GM21447 (cell line): ENCODE data around the gene RNF150.

Experiments
- ATAC-seq: cut with Tn5 transposase; IDR thresholded peaks from one replicate; pipeline ENCODE4 v1.9.1; 2021; ENCODE audit not compliant: unreplicated experiment

Gene RNF150

DNA sequence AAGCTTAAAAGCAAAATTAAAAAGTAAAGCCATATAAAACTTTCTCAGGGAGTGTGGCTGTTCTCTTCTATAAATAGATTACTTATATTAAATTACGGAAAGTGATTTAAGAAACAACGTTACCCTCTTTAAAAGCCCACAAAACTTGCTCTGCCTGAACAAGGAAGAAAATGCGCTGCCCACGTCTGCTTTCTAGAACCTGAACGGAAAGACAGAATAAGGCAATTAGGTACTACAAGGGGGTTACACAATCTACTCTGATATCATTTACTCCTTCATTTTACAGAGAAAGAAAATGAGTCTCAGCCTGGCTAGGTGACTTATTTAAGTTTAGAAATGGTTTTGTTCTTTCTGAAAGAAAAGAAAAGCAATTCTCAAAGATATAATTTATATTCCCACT, 147.2 kb downstream of the RNF150 start:
- no peak for ATAC-seq

DNA sequence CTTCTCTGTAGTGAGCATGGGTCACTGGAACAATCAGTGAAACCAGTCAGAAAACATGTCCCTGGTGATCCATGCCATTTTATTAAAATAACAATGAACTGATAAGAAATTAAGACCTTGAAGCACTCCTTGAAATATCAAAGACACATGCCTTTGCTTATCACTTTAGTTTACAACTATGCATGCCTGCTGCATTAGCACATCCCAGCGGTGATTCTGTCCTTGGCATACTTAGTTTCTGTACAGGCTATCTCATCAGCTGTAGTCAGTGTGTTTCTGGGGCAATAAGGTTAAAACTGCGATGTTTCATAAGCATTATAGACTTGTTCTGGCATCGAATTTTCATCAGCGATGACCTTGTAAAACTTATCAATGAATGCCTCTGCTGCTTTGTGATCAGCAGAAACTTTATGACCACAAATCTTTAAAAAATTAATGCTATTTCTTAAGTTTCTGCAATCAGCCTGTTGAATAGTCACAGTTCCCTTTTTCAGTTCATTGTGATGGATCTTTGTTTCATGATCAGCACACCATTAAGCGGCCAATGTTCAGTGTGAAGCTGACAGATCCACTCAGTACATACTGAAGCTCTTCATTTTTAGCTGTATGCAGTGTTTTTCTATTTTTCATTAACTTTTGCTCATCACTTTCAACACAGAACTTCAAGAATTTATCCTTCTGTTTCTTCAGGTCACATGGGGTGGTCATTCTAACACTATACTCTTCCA, 150.5 kb downstream of the RNF150 start:
- no peak for ATAC-seq

DNA sequence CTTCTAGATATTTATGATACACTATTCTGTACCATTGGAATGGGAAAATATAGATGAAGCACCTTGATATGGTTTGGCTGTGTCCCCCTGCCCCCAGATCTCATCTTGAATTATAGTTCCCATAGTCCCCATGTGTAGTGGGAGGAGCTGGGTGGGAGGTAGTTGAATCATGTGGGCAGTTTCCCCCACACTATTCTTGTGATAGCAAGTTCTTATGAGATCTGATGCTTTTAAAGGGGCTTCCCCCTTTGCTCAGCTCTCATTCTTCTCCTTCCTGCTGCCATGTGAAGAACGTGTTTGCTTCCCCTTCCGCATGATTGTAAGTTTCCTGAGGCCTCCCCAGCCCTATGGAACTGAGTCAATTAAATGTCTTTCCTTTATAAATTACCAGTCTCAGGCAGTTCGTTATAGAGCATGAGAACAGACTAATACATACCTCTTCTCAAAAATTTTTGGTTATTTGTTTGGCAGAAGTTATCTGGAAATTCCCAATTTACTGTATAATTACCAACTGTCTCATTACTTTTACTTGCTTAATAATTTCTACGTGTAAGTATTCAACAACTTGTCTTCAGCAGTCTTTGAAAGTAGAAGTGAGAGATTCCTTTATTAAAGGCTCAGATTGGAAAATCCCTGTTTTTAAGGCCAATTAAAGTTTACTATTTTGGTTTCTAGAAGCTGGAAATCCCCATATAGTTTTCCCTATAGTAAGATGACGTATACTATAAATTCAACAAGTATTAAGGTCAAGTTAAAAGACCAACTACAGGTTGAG, 152.7 kb downstream of the RNF150 start:
- no peak for ATAC-seq

DNA sequence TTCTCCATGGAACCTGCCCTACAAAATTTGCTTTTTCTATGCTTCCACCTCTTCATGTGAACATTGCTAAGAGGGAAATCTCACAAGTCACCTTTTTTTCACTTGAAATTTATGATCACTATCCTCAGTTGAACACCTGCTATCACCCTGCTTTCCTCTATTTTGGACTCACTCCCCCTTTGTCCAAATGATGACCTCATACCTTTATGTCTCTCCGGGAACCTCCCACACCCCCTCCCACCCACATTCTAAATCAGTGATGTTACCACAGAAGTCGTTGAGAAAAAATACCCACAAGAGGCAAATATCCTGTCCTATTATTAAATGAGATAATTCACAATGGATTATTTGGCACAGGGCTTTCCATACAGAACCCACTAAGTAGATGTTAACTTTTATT, 156.5 kb downstream of the RNF150 start:
- no peak for ATAC-seq

DNA sequence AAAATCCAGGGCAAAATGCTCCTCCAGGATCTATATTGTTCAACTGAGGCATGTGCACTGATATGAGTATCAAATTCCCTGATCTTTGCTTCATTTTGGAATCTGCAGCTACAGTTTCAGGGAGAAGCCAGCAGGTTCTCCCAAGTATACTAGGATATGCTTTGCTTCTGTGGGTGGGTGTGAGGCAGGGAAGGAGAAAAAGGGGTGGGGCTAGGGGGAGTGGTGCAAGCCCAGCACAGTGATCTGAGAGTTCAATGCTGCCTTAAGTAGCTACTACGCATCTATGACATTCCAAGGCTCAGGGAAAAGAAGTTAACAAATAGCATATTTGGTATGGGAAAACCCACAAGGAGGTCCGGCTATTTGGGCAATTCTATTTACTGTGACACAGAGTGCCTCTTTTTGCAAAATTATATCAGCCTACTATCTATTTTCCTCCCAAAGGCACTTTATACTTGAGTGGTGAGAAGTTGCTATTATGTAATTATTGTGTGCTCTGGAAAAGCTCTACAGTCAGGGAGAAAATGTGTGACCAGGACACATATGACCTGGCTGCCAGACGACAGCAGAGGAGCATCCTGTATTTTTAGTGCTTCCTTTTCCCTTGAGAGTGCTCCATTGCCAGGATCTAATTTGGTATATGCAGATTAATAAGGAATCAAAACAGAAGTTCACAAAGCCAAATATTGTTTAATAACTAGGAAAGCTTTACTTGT, 162.0 kb downstream of the RNF150 start:
- no peak for ATAC-seq

DNA sequence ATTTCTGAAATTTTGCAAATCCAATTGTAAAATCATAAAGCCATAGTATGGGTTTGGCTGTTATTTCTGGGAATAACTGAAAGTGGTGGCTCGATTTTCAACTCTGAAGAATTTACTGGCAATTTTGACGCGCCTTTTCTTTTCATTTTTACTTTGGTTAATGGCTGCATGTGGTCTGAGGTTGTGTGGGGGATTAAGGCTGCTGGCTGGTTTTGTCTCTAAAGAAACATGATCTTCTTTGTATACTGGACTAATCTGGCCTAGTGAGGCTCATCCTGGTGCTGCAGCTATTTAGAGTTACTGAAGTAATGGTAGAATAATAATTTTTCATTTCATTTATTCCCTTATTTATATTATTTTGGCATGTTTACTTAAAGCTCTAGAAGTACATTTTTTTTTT, 164.0 kb downstream of the RNF150 start:
- ATAC-seq = no peak

DNA sequence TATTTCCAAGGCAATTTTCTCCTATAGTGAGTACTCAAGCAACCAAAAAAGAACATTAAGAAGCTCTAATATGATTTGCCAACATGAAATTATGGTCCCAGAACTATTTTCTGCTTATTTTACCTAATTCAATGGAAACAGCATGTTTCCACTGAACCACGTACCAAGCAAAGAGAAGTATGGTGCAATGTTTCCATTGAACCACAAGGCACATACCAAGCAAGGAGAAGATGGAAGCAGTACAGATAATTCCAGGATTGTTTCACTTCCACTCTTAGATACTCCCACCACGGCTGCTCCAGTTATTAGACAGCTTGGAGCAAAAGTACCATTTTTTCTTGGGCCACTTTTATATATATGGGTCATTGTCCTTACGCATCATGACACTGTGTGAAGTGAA, 164.9 kb downstream of the RNF150 start:
- no peak for ATAC-seq

DNA sequence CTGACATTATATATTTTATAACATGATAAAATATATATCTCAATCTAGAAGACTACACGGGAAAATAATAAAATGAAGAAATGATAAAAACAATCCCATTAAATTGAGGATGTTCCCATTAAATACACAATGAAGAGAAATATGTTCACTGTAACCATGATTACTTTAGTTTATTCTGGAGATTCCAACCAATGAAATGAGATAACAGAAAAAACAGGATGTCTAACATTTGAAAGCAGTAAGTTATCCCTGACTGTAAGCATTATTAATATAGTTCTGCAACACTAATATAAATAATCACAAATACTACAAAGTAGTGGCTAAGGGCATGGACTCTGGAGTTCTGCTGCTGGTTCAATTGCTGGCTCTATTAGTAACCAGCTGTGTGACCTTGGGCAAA, 169.4 kb downstream of the RNF150 start:
- ATAC-seq = no peak

DNA sequence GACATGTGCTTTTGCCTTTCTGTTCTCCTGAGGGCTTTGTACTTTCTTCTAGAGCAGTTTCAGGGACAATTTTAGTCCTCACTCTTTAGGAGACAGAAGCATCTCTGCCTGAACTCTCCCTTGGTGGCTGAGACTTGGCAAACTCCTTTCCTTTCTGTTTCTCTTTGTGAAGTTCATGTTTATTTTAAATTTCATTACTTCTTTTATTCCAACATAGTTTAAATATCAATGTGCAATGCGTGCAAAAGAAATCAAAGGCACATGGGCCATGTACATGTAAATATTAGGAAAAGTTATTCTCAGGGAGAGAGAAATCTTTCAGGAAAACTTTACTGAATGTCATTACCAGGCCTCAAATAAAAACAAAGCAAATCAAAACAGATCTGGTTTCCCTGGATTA, 177.6 kb downstream of the RNF150 start:
- no peak for ATAC-seq

DNA sequence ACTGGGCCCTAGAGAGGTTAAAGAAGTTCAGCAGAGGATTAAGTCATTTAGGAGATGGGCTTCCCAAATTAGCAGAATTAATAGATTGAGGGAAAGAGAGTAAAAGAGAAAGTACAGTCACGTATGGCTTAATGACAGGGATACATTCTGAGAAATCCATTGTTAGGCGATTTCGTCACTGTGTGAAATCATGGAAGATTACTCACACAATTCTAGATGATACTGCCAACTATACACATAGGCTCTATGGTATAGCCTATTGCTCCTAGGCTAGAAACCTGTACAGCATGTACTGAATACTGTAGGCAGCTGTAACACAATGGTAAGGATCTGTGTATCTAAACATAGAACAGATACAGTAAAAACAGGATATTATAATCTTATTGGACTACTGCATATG, 180.6 kb downstream of the RNF150 start:
- ATAC-seq = no peak

DNA sequence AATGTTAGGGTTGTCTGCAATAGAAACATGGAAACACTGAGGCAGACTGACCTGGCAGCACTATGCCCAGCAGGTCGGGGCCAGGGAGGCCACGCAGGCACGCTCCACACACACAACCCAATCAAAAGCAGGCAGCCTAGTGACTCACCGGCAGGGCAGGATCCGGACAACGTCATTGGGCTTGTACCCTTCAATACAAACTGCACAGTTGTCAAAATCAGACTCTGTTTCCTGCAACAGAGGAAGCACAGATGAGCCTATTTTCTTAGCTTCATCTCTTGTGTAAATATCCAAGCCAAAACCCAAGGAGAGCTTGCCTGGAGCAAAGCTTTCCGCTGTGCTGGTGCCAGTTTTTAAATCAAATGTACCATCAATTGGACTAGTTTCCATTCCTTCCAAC, 185.8 kb downstream of the RNF150 start:
- no peak for ATAC-seq

DNA sequence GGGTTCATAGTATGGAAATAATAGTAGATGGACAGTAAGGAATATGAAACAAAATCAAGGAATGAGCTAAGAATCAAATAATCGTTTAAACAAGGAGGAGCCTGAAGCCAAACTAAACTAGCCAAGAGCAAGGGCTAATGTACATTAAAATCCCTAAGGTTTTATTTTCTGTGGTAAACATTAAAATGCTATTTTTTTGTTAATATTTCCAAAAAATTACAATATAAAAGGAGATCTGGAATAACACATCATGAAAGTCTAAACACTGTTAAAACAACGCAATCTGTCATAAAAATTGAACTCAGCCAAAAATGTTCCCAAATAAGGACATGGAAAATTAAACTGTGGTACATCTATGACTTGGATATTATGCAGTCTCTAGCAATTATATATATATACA, 188.2 kb downstream of the RNF150 start:
- no peak for ATAC-seq

DNA sequence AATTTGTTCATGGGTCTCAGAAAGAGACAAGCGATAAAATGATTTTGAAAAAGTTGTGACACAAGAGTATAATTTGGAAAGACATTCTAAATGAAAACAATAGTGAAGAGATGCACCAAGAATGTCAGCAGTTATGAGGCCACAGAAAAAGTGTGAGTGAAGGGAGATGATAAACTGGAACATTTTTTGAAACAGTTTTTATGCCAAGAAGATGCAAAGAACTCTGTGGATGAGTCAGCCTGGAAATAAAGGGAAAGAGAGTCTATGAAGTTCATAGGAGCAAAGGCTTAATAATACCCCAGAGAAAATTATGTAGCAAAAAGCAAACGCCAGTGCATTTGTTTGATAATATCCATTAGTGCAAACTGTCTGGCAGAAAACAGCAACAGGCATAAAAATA, 188.7 kb downstream of the RNF150 start:
- ATAC-seq = no peak

DNA sequence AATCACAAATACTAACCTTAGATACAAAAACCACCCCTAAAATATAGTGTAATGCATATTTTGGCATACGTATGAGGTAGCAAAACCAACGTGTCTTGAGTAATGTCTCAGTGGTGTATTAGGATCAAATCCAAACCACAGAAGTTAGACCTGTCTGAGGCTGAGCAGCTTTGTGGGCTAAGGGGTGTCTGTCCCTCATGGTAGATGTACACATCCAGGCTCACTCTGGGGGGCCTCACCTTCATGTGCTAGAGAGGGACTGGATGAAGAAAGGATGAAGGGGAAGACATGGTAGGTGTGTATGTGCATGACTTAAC, 189.1 kb downstream of the RNF150 start:
- ATAC-seq = no peak

DNA sequence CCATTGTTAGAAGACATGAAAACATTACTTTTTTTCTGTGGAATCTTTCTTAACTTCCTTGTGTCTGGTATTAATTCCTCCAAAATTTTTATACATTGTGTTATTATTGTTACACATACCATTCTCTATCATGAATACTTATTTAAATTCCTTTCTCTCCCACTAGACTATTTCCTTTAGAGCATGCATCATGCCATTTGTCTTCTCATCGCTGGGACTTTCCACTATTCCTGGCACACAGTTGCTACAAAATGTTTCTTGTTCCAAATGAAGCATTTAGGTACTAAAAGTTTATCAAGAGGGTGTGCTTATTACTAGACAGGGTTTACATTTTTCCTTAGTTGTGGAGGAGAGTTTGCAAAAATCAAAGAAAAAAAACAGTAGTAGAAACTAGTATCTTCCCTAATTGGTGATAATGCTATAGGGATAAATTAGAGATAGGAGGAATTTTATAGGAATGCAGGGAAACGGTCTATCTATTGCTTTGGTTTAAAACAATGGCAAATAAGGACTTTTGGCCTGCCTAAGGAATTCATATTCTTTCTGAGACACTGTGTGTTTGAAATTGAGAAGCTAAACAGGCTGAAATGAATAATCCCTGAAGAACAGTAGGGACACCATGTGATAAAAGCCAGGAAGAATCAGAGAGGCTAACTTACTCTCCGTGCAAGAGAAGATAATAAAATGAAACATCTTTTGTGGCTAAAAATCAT, 189.6 kb downstream of the RNF150 start:
- ATAC-seq = no peak

DNA sequence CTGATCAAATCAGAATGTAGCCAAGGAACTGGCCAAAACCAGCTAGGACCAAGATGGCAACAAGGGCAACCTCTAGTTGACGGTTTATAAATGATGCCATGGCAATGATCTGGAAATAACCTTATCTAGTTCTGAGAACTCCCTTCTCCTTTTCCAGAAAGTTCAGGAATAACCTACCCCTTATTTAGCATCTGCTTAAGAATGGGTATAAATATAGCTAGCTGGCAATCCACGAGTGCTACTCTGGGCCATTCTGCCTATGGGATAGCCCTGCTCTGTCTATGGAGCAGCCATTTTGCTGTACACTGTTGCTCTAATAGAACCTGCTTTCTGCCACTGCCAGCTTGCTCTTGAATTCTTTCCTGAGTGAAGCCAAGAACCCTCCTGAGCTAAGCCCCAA, 192.7 kb downstream of the RNF150 start:
- no peak for ATAC-seq

DNA sequence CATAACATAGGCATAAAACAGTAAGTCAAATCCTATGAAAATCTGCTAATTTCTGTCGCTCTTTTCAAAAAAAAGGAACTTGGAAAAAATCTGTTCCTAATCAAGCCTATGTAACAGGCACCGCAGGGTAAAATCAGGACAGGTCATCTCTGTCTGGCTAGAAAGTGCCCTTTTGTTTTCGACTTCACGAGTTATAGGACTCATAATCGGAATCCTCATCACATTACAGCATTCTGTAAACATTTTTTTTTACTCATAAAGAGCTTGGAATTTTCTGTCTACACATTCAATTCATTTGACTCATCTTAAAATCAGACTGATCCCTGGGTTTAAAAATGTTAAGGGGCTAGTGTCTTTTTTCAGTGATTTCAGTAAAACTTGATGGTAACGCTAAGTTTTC, 195.4 kb downstream of the RNF150 start:
- no peak for ATAC-seq

DNA sequence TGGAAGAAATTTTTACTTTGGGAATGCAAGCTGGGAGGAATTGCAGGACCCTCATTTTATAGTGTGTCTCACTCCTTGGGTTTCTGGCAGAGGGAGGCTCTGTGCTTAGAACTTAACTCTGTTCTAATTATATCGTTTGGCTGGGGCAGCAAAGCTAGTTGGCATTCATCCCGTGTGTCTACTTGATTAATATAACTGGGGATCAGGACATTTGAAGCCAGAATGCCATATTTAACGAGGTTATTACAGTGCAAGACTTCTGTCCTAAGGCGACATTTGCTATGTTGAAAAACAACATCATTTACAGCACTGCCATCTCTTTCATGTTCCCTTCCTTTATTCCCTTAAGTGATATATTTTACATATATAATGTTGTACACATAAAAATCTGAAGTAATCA, 198.0 kb downstream of the RNF150 start:
- no peak for ATAC-seq

DNA sequence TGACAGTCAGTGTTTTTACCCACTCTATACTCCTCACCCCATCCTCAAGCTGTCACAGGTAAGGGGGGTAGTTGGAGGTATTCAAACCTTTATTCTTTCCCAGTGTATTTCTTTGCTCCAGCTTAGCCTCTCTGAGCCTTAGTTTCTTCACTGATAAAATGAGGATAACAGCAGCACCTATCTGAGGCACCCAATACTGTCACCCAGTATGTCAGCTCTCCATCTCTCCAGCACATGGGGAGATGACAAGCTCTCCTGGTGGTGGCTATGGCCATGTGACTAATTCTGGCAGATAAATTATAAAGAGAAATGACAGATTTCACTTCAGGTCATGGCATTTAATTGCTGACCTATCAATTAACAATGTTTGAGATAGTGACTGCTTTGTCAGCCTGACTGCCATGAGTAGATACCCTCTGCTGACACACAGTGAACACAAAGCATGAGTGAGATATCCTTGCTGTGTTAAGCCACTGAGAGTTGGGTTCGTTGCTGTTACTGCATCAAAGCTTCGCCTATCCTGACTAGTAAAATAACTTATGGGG, 200.7 kb downstream of the RNF150 start:
- ATAC-seq = no peak

DNA sequence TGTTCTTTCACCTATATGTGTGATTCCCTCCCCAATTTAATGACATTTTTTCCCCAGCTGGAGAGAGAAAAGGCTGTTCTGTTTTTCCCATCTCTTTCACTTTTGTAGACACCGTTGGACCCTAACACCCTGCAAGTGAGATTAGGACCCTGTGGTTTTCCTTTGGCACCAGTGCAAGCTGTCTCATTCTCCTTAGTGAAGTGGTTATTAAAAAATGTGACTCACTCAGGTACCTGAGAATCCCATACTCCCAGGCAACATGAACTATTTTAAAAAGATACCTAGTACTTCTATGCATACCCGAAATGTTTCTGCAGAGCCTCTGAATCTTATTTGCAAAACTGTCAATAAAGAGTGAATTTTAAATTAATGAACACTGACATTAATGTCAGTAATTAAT, 201.4 kb downstream of the RNF150 start:
- no peak for ATAC-seq

DNA sequence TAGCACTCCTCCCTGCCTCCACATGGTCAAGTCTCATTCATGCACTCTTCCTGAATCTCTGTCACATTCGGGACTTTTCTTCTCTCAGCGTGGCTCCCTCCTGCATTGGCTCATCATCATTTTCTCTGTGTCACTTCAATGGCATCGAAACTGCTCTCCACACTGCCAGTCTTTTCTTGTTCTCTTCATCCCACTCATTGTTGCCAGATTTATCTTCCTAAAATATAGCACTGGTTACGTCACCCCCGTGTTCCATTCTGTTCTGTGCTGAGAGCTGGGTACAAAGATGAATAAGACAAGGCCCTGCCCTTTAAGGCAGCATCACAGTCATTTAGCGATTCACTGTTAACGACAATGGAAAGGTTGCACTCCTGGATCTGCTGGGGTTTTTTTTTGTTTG, 202.7 kb downstream of the RNF150 start:
- ATAC-seq = no peak
